Tibial nerve (tissue), 4 donors: ENCODE measurements around the gene ANKS1A. TPM values are rescaled to one million over a fixed set of nuclear protein-coding genes. Genes with fewer than 3 reads are reported as not detected.
A peak's percentile ranks its signal among the peaks of the same experiment; 100 is the strongest.

Source experiments
- DNase-seq, 2 donors: peaks; one replicate each; pipeline ENCODE4 v3.0.0-alpha.2; 2019; ENCODE audit warnings: low spot score in 2 of 2
- H3K27ac ChIP-seq, 4 donors: fragments of 200-600 bp; sonication (generic) in 3 of 4; one replicate each; pipeline ENCODE4 v1.5.1; 2017 to 2019; ENCODE audit warnings: mild to moderate bottlenecking in 1 of 4
- H3K27me3 ChIP-seq, 2 donors: fragments of 200-600 bp; sonication (generic) in 1 of 2; one replicate each; pipeline versions ENCODE4 v1.5.1 to v1.6.0; 2017 to 2019
- H3K36me3 ChIP-seq, 3 donors: fragments of 200-600 bp; sonication (generic); one replicate each; pipeline ENCODE4 v1.5.1; 2018 to 2019
- H3K4me1 ChIP-seq, 4 donors: fragments of 200-600 bp; sonication (generic) in 3 of 4; one replicate each; pipeline ENCODE4 v1.5.1; 2017 to 2019
- H3K4me3 ChIP-seq, 4 donors: fragments of 200-600 bp; sonication (generic) in 3 of 4; one replicate each; pipeline ENCODE4 v1.5.1; 2017 to 2019; ENCODE audit warnings: mild to moderate bottlenecking in 1 of 4, moderate library complexity in 1 of 4
- H3K9me3 ChIP-seq, 4 donors: fragments of 200-600 bp; sonication (generic) in 3 of 4; one replicate each; pipeline ENCODE4 v1.5.1; 2017 to 2019
- CTCF ChIP-seq, 5 experiments: fragments of 200-600 bp in 3 of 5; fragments of 450-650 bp in 2 of 5; sonication (generic) in 3 of 5; IDR thresholded peaks; one replicate each; pipeline ENCODE4 v1.5.1; 2016 to 2019; ENCODE audit warnings: antibody characterized with exemption in 5 of 5, mild to moderate bottlenecking in 3 of 5, moderate library complexity in 2 of 5
- EP300 ChIP-seq, 2 donors: sonication (generic); formaldehyde crosslinking; IDR thresholded peaks; one replicate each; pipeline ENCODE4 v1.6.1; 2017; ENCODE audit warnings: antibody characterized with exemption in 2 of 2, mild to moderate bottlenecking in 1 of 2
- POLR2A ChIP-seq, 2 donors: fragments of 450-650 bp; IDR thresholded peaks; one replicate each; pipeline ENCODE4 v1.6.1; 2017; ENCODE audit warnings: antibody characterized with exemption in 2 of 2, mild to moderate bottlenecking in 2 of 2, moderate library complexity in 2 of 2
- WGBS, 2 donors: methylation state at CpG; one replicate each; pipeline ENCODE4 v1.1.5; 2018; 5-methylcytosine and 5-hydroxymethylcytosine counted together
- total RNA-seq, 4 donors: library from RNA; depleted of rRNA; stranded (reverse); fragments of >200 nt; gene quantifications; one replicate each; pipeline ENCODE4 v1.1.0, GENCODE V29; 2016

ANKS1A gene
- total RNA-seq, 4 donors from 2014 or later, result 39.3 to 55.9 (median 44.0) TPM

DNA sequence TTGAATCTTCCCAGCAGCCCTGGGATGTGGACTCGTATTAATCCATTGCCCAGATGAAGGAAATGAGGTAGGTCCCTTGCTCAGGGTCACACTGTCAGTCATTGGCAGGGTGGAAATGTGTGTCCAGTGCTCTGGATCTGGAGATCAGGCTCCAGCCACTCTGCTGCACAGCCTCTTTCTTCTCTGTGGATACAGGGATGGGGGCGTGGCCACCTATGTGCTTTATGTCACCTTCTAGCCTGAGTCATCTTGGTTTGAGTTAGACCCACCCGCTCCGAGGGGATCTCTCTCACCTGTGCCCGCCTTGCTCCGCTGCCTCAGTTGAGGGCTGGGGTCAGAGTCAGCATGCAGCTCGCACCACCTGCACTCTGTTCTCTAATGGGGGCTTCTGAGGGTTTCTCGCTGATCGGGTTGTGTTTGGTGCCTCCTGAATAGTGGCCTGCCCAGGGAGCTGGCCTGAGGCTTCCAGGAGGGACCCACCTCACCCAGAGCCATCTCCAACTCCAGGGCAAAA, 172.1 kb downstream of the ANKS1A start:
- H3K27ac ChIP-seq, result peak overlapping the region in 1 of 4 donors; percentile 35
- H3K4me3 ChIP-seq, result no peak overlapping the region
- DNase-seq, result no peak
- no peaks in the 10 kb centered on the region for H3K9me3 ChIP-seq
- no peaks in the 10 kb centered on the region for H3K27me3 ChIP-seq
- WGBS, 2 donors, result 96 to 97% methylated on average over 9 of the region's 9 CpGs
- TF ChIP-seq POLR2A (IDR thresholded peaks at IDR 0.05) (no peak), EP300 (IDR thresholded peaks at IDR 0.05) (no peak), CTCF (IDR thresholded peaks at IDR 0.05) (no peak)
- H3K36me3 ChIP-seq, result peaks cover 0 to 97% (median 11%) of the 10 kb centered on the region in 3 donors
- peaks cover 0 to 39% (median 0%) of the 10 kb centered on the region in 4 donors for H3K4me1 ChIP-seq

DNA sequence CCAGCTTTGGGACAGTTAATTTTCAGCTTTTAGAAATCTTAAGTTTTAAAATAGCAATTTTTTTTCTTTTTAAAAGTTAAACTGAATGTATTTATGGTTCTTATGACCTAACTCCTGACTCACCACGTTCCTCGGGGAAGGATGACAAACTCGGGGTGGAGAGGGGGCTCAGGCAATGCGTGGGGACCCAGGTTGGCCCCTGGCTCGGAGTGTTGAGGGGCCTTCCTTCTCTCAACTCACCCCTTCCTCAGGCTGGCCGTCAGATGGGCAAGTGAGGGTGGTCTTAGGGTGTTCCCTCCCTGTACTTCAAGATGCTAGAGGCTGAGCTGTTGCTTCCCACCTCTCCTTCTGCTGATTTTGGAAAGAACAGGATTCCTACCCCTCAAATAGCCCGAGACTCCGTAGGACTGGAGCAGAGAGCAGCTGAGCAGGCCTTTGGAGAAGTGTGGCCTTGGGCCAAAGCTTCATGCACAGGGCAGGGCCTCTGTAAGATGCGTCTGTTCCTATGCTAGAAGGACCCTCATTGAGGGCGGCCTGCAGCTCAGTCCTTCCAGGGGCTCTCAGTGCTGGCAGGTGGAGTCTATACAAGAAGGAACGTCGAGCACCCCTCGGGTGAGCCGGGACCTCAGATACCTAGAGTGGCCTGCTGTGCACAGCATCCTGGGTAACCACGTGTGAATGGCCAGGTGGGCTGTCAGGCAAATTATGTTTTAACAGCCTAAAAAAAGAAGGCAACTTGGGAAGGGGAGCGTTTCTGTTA, 172.8 kb downstream of the ANKS1A start:
- Histone ChIP-seq H3K9me3 (no peaks in the 10 kb centered on the region), H3K4me1 (peaks cover 0 to 39% (median 0%) of the 10 kb centered on the region in 4 donors), H3K27ac (peak overlapping the region in 1 of 4 donors; percentile 35), H3K36me3 (peaks cover 0 to 100% (median 11%) of the 10 kb centered on the region in 3 donors), H3K4me3 (no peak overlapping the region), H3K27me3 (no peaks in the 10 kb centered on the region)
- DNase-seq, result no peak
- TF ChIP-seq EP300 (IDR thresholded peaks at IDR 0.05) (no peak), CTCF (IDR thresholded peaks at IDR 0.05) (no peak), POLR2A (IDR thresholded peaks at IDR 0.05) (no peak)
- WGBS, 2 donors, result 88 to 89% methylated on average over 16 of the region's 16 CpGs

DNA sequence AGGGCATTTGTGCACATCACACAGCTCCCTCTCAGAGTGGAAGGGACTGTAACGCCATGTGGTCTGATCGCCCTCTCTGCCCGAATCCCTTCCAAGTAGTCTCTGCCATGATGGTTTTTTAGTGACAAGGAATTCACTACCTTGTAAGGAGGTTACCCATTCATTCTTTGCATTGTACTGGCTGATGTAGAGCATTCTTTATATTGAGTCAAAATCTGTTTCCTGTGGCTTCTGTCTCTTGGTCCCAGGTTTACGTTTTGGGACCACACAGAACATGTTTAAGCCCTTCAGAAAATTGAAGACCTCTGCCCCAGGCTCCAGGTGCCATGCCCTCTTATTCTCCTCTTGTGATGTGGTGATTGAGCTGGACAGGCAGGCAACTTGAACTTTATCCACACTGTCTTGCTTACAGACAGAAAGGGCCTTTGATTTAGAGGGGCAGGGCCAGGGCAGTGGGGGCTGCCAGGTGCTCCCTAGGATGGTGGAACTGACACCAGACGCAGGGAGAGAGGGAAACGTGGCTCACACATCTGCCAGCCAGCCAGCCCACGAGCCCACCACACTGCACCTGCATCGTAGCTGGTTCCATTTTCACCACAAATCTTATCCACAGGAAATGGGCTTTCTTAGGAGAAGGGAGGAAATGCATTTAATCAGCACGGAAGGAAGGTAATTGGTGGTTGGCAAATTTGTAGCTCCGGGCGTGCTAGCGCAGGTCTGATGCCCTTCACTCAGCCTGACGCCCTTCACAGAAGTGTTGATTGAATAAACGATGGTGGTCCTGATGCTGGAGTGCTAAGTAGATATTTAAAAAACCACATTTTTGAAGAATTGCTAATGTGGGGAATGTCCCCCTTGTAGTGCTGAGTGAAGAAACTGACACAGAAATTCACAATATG, 173.9 kb downstream of the ANKS1A start:
- DNase-seq, result no peak
- peak overlapping the region in 1 of 4 donors; percentile 56 for H3K27ac ChIP-seq

DNA sequence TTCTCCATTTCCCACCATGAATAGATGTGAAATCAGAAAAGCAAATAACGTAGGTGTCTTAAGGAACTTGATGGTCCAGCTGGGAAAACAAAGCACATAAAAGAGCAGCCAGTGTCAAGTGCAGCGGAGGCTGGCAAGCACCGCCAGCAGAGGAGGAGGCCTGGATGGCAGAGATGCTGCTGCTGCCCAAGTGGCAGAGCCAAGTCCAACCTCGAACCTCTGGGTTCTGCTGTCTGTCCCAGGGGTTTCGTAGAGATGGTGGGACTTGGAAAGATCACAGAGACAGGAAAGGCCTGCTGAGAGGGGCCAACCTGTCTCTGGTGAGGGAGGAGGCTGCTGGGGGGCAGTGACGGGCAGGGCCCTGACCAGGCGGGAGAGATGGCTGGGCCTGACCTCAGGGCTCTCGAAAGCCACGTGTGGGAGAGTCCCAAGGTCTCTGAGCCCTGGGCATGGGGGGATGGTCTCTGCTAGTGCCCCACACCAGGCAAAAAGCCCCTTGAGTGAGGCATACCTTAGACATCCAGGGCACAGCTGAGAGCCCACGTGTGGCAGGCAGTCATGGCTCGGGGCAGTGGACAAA, 174.7 kb downstream of the ANKS1A start:
- Histone ChIP-seq H3K9me3 (no peaks in the 10 kb centered on the region), H3K27me3 (no peaks in the 10 kb centered on the region), H3K27ac (peak overlapping the region in 1 of 4 donors; percentile 56), H3K4me3 (no peak overlapping the region), H3K36me3 (peaks cover 0 to 92% (median 11%) of the 10 kb centered on the region in 3 donors), H3K4me1 (peaks cover 0 to 24% (median 0%) of the 10 kb centered on the region in 4 donors)
- 68 to 79% methylated on average over 11 of the region's 11 CpGs for WGBS, 2 donors
- TF ChIP-seq CTCF (IDR thresholded peaks at IDR 0.05) (no peak), EP300 (IDR thresholded peaks at IDR 0.05) (no peak), POLR2A (IDR thresholded peaks at IDR 0.05) (no peak)
- DNase-seq, result no peak

More for the DNA sequence above, 173.9 kb downstream of the ANKS1A start:
- Histone ChIP-seq H3K4me1 (peaks cover 0 to 31% (median 0%) of the 10 kb centered on the region in 4 donors), H3K4me3 (no peak overlapping the region), H3K9me3 (no peaks in the 10 kb centered on the region), H3K36me3 (peaks cover 0 to 95% (median 11%) of the 10 kb centered on the region in 3 donors), H3K27me3 (no peaks in the 10 kb centered on the region)
- 75% methylated on average over 14 of the region's 14 CpGs for WGBS, 2 donors
- TF ChIP-seq POLR2A (IDR thresholded peaks at IDR 0.05), result no peak
- no peak for TF ChIP-seq EP300 (IDR thresholded peaks at IDR 0.05)
- TF ChIP-seq CTCF (IDR thresholded peaks at IDR 0.05), result no peak
